OCI-LY3 (cell line): ENCODE results near the gene SHISA7.

ENCODE experiments used
- EZH2phosphoT487 ChIP-seq: fragments of 200-600 bp; shearing (Covaris generic); IDR thresholded peaks from 2 replicates; pipeline ENCODE4 v1.6.1; 2018; ENCODE audit warnings: antibody characterized with exemption, mixed run types, low read depth
- TF ChIP-seq, protein P1 (sequence below): fragments of 200-600, 300-600 bp; sonication (generic); IDR thresholded peaks from 2 replicates; pipeline ENCODE4 v1.5.1; 2014; ENCODE audit warnings: antibody characterized with exemption, low read length, low read depth

DNA sequence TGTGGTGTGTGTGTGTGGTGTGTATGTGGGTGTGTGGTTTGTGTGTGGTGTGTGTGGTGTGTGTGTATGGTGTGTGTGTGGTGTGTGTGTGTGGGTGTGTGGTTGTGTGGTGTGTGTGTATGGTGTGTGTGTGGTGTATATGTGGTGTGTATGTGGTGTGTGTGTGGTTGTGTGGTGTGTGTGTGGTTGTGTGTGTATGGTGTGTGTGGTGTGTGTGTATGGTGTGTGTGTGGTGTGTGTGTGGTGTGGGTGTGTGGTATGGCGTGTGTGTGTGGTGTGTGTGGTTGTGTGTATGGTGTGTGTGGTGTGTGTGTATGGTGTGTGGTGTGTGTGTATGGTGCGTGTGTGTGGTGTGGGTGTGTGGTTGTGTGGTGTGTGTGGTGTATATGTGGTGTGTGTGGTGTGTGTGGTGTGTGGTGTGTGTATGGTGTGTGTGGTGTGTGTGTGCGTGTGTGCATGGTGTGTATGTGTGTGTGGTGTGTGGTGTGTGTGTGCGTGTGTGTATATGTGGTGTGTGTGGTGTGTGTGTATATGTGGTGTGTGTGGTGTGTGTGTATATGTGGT is 8.7 kb downstream of the SHISA7 start:
- TF ChIP-seq, protein P1, sequence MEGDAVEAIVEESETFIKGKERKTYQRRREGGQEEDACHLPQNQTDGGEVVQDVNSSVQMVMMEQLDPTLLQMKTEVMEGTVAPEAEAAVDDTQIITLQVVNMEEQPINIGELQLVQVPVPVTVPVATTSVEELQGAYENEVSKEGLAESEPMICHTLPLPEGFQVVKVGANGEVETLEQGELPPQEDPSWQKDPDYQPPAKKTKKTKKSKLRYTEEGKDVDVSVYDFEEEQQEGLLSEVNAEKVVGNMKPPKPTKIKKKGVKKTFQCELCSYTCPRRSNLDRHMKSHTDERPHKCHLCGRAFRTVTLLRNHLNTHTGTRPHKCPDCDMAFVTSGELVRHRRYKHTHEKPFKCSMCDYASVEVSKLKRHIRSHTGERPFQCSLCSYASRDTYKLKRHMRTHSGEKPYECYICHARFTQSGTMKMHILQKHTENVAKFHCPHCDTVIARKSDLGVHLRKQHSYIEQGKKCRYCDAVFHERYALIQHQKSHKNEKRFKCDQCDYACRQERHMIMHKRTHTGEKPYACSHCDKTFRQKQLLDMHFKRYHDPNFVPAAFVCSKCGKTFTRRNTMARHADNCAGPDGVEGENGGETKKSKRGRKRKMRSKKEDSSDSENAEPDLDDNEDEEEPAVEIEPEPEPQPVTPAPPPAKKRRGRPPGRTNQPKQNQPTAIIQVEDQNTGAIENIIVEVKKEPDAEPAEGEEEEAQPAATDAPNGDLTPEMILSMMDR = no peak
- no peak for TF ChIP-seq EZH2phosphoT487
